Measurements from ENCODE around the gene ABCB10. TPM values are rescaled to one million over a fixed set of nuclear protein-coding genes. Genes with fewer than 3 reads are reported as not detected.
"Not testable (repeated sequence)": the region's sequence is repeated elsewhere in the genome, so short reads cannot be mapped to it uniquely, and the experiment has no call there.

The ABCB10 gene
- total and polyA plus RNA-seq, 4 donors, result 6.2 to 190 (median 11.5) TPM

GRCh38 chr1:229523052-229523451, 35.5 kb downstream of the ABCB10 start (continued):
- TF ChIP-seq MAX (IDR thresholded peaks at IDR 0.05) (no peak), SP1 (IDR thresholded peaks at IDR 0.05) (no peak), TAF1 (conservative IDR thresholded peaks at IDR 0.05) (no peak), ATF3 (IDR thresholded peaks at IDR 0.05) (no peak)

- 39% methylated on average over 8 of the region's 8 CpGs for WGBS
- no peak overlapping the region for H3K9ac ChIP-seq (ENCODE audit: low read depth in 1 of 2, low read length in 2 of 2)
- DNase-seq (ENCODE audit: low spot score), result peak; percentile 61
- H3K4me3 ChIP-seq (ENCODE audit: low read depth in 1 of 3, low read length in 3 of 3), result no peak overlapping the region
- H3K27ac ChIP-seq (ENCODE audit: low read depth in 1 of 2, low read length in 2 of 2), result no peak overlapping the region
- H3K9me3 ChIP-seq (ENCODE audit: control insufficient read depth in 4 of 4, low read length in 3 of 4), result no peaks in the 10 kb centered on the region
- H3K27me3 ChIP-seq (ENCODE audit: control insufficient read depth in 4 of 4, insufficient read depth in 4 of 4, low read length in 3 of 4), result no peaks in the 10 kb centered on the region
- H3K4me1 ChIP-seq (ENCODE audit: control insufficient read depth in 4 of 4, insufficient read depth in 4 of 4, low read length in 3 of 4), result peaks cover 0 to 4% (median 1%) of the 10 kb centered on the region in 4 donors
- peaks cover 0 to 11% (median 4%) of the 10 kb centered on the region in 4 donors for H3K36me3 ChIP-seq (ENCODE audit: control insufficient read depth in 4 of 4, insufficient read depth in 3 of 4, low read depth in 1 of 4, low read length in 3 of 4)
- no peak for TF ChIP-seq TAF1 (conservative IDR thresholded peaks at IDR 0.05)
- no peak for TF ChIP-seq MAX (IDR thresholded peaks at IDR 0.05)
- TF ChIP-seq CTCF (IDR thresholded peaks at IDR 0.05; ENCODE audit: low read depth, low read length, missing input control), result peak; percentile 83
- TF ChIP-seq RAD21 (IDR thresholded peaks at IDR 0.05), result peak; percentile 79 to 82
- TF ChIP-seq HNF4A (conservative IDR thresholded peaks at IDR 0.05), result no peak
These were observed 43.8 kb downstream of the ABCB10 start for GRCh38 chr1:229514578-229515275.

GRCh38 chr1:229511625-229512024, 46.9 kb downstream of the ABCB10 start:
- not testable (repeated sequence) for H3K4me3 ChIP-seq (ENCODE audit: low read depth in 1 of 3, low read length in 3 of 3); H3K27me3 ChIP-seq (ENCODE audit: control insufficient read depth in 4 of 4, insufficient read depth in 4 of 4, low read length in 3 of 4); DNase-seq (ENCODE audit: low spot score); H3K36me3 ChIP-seq (ENCODE audit: control insufficient read depth in 4 of 4, insufficient read depth in 3 of 4, low read depth in 1 of 4, low read length in 3 of 4); H3K27ac ChIP-seq (ENCODE audit: low read depth in 1 of 2, low read length in 2 of 2); H3K9ac ChIP-seq (ENCODE audit: low read depth in 1 of 2, low read length in 2 of 2); H3K9me3 ChIP-seq (ENCODE audit: control insufficient read depth in 4 of 4, low read length in 3 of 4)
- 94% methylated on average over 6 of the region's 6 CpGs for WGBS
- H3K4me1 ChIP-seq (ENCODE audit: control insufficient read depth in 4 of 4, insufficient read depth in 4 of 4, low read length in 3 of 4), result peaks cover 0 to 26% (median 15%) of the 10 kb centered on the region in 4 donors

- peaks cover 0 to 29% (median 16%) of the 10 kb centered on the region in 4 donors for H3K4me1 ChIP-seq (ENCODE audit: control insufficient read depth in 4 of 4, insufficient read depth in 4 of 4, low read length in 3 of 4)
- not testable (repeated sequence) for H3K4me3 ChIP-seq (ENCODE audit: low read depth in 1 of 3, low read length in 3 of 3); H3K27ac ChIP-seq (ENCODE audit: low read depth in 1 of 2, low read length in 2 of 2); H3K9me3 ChIP-seq (ENCODE audit: control insufficient read depth in 4 of 4, low read length in 3 of 4); DNase-seq (ENCODE audit: low spot score); H3K9ac ChIP-seq (ENCODE audit: low read depth in 1 of 2, low read length in 2 of 2); H3K27me3 ChIP-seq (ENCODE audit: control insufficient read depth in 4 of 4, insufficient read depth in 4 of 4, low read length in 3 of 4); H3K36me3 ChIP-seq (ENCODE audit: control insufficient read depth in 4 of 4, insufficient read depth in 3 of 4, low read depth in 1 of 4, low read length in 3 of 4)
- WGBS, result 85% methylated on average over 2 of the region's 2 CpGs
These were observed 47.3 kb downstream of the ABCB10 start for GRCh38 chr1:229511201-229511600.
